Uterus (tissue), 4 donors: ENCODE results near the gene LCORL. TPM values are rescaled to one million over a fixed set of nuclear protein-coding genes. Genes with fewer than 3 reads are reported as not detected.

ENCODE experiments used
- DNase-seq, 2 donors: peaks; one replicate each; pipeline ENCODE4 v3.0.0-alpha.2; 2019 to 2020
- H3K27ac ChIP-seq, 2 donors: fragments of 200-600 bp; sonication (generic); 1 replicate in 1 of 2; 2 replicates in 1 of 2; pipeline ENCODE4 v1.5.1; 2016 to 2018
- H3K27me3 ChIP-seq, 2 donors: fragments of 200-600 bp; sonication (generic); one replicate each; pipeline ENCODE4 v1.5.1; 2018 to 2019; ENCODE audit warnings: control low read depth in 1 of 2
- H3K36me3 ChIP-seq, 2 donors: fragments of 200-600 bp; sonication (generic); one replicate each; pipeline ENCODE4 v1.5.1; 2019; ENCODE audit warnings: control low read depth in 1 of 2
- H3K4me1 ChIP-seq, 2 donors: fragments of 200-600 bp; sonication (generic); one replicate each; pipeline ENCODE4 v1.5.1; 2018 to 2019; ENCODE audit warnings: control low read depth in 1 of 2
- H3K4me3 ChIP-seq, 2 donors: fragments of 200-600 bp; sonication (generic); 1 replicate in 1 of 2; 2 replicates in 1 of 2; pipeline ENCODE4 v1.5.1; 2018 to 2019; ENCODE audit warnings: mild to moderate bottlenecking in 1 of 2
- H3K9me3 ChIP-seq, 2 donors: fragments of 200-600 bp; sonication (generic); one replicate each; pipeline ENCODE4 v1.5.1; 2019; ENCODE audit warnings: control low read depth in 1 of 2
- CTCF ChIP-seq, 4 experiments: fragments of 200-600 bp in 2 of 4; fragments of 450-650 bp in 2 of 4; sonication (generic) in 2 of 4; IDR thresholded peaks; one replicate each; pipeline ENCODE4 v1.5.1; 2016 to 2019; ENCODE audit warnings: antibody characterized with exemption in 4 of 4, mild to moderate bottlenecking in 2 of 4, moderate library complexity in 1 of 4
- POLR2A ChIP-seq, 2 donors: fragments of 450-650 bp; IDR thresholded peaks; one replicate each; pipeline ENCODE4 v1.6.1; 2016; ENCODE audit warnings: antibody characterized with exemption in 2 of 2, mild to moderate bottlenecking in 1 of 2, moderate library complexity in 1 of 2
- intact Hi-C: fragments of 100-400 bp; cut with DNase I; formaldehyde crosslinking; loops from one replicate; pipeline ENCODE4 v1.15.1; 2023; ENCODE audit warnings: low total_unique reads
- total RNA-seq, 4 donors: library from RNA; depleted of rRNA in 3 of 4; stranded (reverse); fragments of >200 nt in 3 of 4; gene quantifications; one replicate each; pipeline versions ENCODE4 v1.1.0 to v1.2.4, GENCODE V29; 2014 to 2023
- donor health status: DM: yes; HTN: yes; CAD: no.

LCORL gene
- total RNA-seq, 4 donors from 2014 or later = 14.1 to 66.7 (median 23.1) TPM

DNA sequence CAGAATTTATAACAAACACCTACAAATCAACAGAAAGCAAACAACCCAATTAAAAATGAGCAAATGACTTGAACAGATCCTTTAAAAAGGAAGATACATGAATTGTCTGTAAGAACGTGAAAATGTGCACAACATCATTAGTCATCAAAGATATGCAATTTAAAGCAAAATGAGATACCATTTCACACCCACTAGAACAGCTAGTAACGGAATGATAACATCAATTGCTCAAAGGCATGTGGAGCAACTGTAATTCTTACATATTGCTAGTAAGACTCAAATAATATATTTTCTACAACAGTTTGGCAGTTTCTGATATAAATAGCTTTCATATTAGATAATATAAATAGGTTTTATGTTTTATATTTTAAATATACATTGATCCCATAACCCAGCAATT lies 82.5 kb downstream of the LCORL start:
- Histone ChIP-seq H3K27me3 (no peaks in the 10 kb centered on the region), H3K9me3 (no peaks in the 10 kb centered on the region), H3K27ac (no peak overlapping the region), H3K36me3 (no peaks in the 10 kb centered on the region), H3K4me3 (no peak overlapping the region), H3K4me1 (no peaks in the 10 kb centered on the region)
- no peak for DNase-seq
- intact Hi-C loops = no loop called here
- no peak for TF ChIP-seq POLR2A (IDR thresholded peaks at IDR 0.05)
- TF ChIP-seq CTCF (IDR thresholded peaks at IDR 0.05) = no peak

DNA sequence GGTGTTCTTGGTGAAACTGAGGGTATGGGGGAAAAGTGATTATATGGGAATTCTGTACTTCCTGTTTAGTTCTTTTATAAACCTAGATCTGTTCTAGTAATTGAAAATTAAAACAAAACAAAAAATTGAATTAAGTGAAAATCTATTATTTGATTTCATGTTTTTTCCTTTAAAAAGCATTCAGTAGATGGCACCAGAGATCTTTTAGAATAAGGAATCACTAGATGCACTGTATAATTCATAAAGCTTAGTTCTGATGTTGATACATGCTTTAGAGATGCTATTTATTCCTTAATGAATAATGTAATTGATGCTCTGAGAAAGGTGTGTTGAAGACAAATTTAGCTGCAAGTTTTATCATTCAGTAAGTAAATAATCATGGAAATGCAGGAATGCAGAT lies 87.3 kb downstream of the LCORL start:
- no peaks in the 10 kb centered on the region for H3K27me3 ChIP-seq
- no peak for TF ChIP-seq POLR2A (IDR thresholded peaks at IDR 0.05)
- TF ChIP-seq CTCF (IDR thresholded peaks at IDR 0.05) = no peak

GRCh38 chr4:17933126-17933525 lies 88.4 kb downstream of the LCORL start:
- intact Hi-C loops = no loop called here
- H3K9me3 ChIP-seq = peaks cover 0 to 4% of the 10 kb centered on the region in 2 donors
- TF ChIP-seq CTCF (IDR thresholded peaks at IDR 0.05) = no peak
- no peak for TF ChIP-seq POLR2A (IDR thresholded peaks at IDR 0.05)
- H3K27ac ChIP-seq = no peak overlapping the region
- no peaks in the 10 kb centered on the region for H3K4me1 ChIP-seq
- H3K36me3 ChIP-seq = no peaks in the 10 kb centered on the region
- no peak for DNase-seq
- no peaks in the 10 kb centered on the region for H3K27me3 ChIP-seq
- H3K4me3 ChIP-seq = no peak overlapping the region

More for the DNA sequence above, 87.3 kb downstream of the LCORL start:
- Histone ChIP-seq H3K27ac (no peak overlapping the region), H3K4me3 (no peak overlapping the region), H3K4me1 (no peaks in the 10 kb centered on the region), H3K36me3 (no peaks in the 10 kb centered on the region), H3K9me3 (no peaks in the 10 kb centered on the region)
- DNase-seq = no peak
- intact Hi-C loops = no loop called here

GRCh38 chr4:17932041-17932440 lies 89.5 kb downstream of the LCORL start:
- no peak for DNase-seq
- Histone ChIP-seq H3K4me1 (no peaks in the 10 kb centered on the region), H3K4me3 (no peak overlapping the region), H3K27me3 (no peaks in the 10 kb centered on the region), H3K9me3 (peaks cover 0 to 4% of the 10 kb centered on the region in 2 donors), H3K36me3 (no peaks in the 10 kb centered on the region), H3K27ac (no peak overlapping the region)
- intact Hi-C loops = no loop called here
- no peak for TF ChIP-seq POLR2A (IDR thresholded peaks at IDR 0.05)
- no peak for TF ChIP-seq CTCF (IDR thresholded peaks at IDR 0.05)

- intact Hi-C loops = no loop called here
- H3K27ac ChIP-seq = no peak overlapping the region
- no peaks in the 10 kb centered on the region for H3K27me3 ChIP-seq
- peaks cover 0 to 4% of the 10 kb centered on the region in 2 donors for H3K9me3 ChIP-seq
- no peak overlapping the region for H3K4me3 ChIP-seq
- no peaks in the 10 kb centered on the region for H3K36me3 ChIP-seq
- DNase-seq = no peak
- no peaks in the 10 kb centered on the region for H3K4me1 ChIP-seq
- TF ChIP-seq CTCF (IDR thresholded peaks at IDR 0.05) (no peak), POLR2A (IDR thresholded peaks at IDR 0.05) (no peak)
Measured at GRCh38 chr4:17930256-17930655, 91.3 kb downstream of the LCORL start.
